ENCODE measurements around the gene C1QTNF7.

DNA sequence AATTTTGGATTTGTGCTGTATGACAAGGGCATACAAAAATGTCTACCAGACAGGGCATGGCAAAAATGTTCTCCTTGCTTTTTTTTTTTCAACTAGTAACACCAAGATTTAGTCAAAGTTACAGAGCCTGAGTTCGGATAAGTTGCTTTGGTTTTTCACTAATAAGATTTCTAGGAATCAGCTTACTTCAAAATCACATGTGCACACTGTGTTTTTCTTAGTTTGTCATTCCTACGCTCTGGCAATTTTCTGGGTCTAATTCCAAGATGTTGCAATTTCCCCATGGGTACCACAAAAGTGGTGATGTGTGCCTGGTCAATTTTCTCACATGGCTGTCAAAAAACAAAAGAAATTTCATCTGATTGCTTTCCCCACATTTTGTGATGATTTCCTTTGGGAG, 6.3 kb downstream of the C1QTNF7 start:
- TF ChIP-seq CTCF (IDR thresholded peaks at IDR 0.05), result no peak
- no peak for TF ChIP-seq EP300 (IDR thresholded peaks at IDR 0.05; ENCODE audit: low read depth)
- no peak for TF ChIP-seq POLR2A (IDR thresholded peaks at IDR 0.05)
- no peak for TF ChIP-seq POLR2AphosphoS5 (IDR thresholded peaks at IDR 0.05)
